GM23248 (cell line): Measurements from ENCODE around the gene CEP57. TPM values are rescaled to one million over a fixed set of nuclear protein-coding genes. Genes with fewer than 3 reads are reported as not detected.
A peak's percentile ranks its signal among the peaks of the same experiment; 100 is the strongest.

ENCODE experiments used
- DNase-seq: peaks from one replicate; pipeline ENCODE4 v3.0.0-alpha.2; 2015
- H2AFZ ChIP-seq: fragments of 200-600 bp; sonication (generic); 2 replicates; pipeline ENCODE4 v1.6.1; 2016; ENCODE audit warnings: antibody characterized with exemption
- H3F3A ChIP-seq: fragments of 200-600 bp; sonication (generic); 2 replicates; pipeline ENCODE4 v1.6.1; 2016; ENCODE audit warnings: mild to moderate bottlenecking, antibody characterized with exemption, mixed run types; ENCODE audit not compliant: insufficient read depth
- H3K27ac ChIP-seq: fragments of 200-600 bp; sonication (generic); 2 replicates; pipeline ENCODE4 v1.5.1; 2016; ENCODE audit warnings: mild to moderate bottlenecking
- H3K27me3 ChIP-seq: fragments of 200-600 bp; sonication (generic); replicated peaks from 2 replicates; pipeline ENCODE4 v1.6.1; 2016; ENCODE audit warnings: mild to moderate bottlenecking; ENCODE audit not compliant: insufficient read depth
- H3K36me3 ChIP-seq: fragments of 200-600 bp; sonication (generic); 2 replicates; pipeline ENCODE4 v1.6.1; 2016; ENCODE audit warnings: low read depth, mild to moderate bottlenecking
- H3K4me1 ChIP-seq: fragments of 200-600 bp; sonication (generic); 2 replicates; pipeline ENCODE4 v1.6.1; 2016; ENCODE audit warnings: mild to moderate bottlenecking; ENCODE audit not compliant: insufficient read depth
- H3K4me2 ChIP-seq: fragments of 200-600 bp; sonication (generic); one replicate; pipeline ENCODE4 v1.6.1; 2016; ENCODE audit warnings: mild to moderate bottlenecking; ENCODE audit not compliant: unreplicated experiment
- H3K4me3 ChIP-seq: fragments of 200-600 bp; sonication (generic); 2 replicates; pipeline ENCODE4 v1.5.1; 2016; ENCODE audit warnings: mild to moderate bottlenecking
- H3K79me2 ChIP-seq: fragments of 200-600 bp; sonication (generic); 2 replicates; pipeline ENCODE4 v1.6.1; 2016; ENCODE audit warnings: mild to moderate bottlenecking; ENCODE audit not compliant: insufficient read depth
- H3K9ac ChIP-seq: fragments of 200-600 bp; sonication (generic); 2 replicates; pipeline ENCODE4 v1.6.1; 2016; ENCODE audit warnings: mild to moderate bottlenecking
- H3K9me2 ChIP-seq: fragments of 200-600 bp; sonication (generic); 2 replicates; pipeline ENCODE4 v1.6.1; 2016; ENCODE audit warnings: mixed run types, mild to moderate bottlenecking, moderate library complexity; ENCODE audit not compliant: insufficient read depth
- H3K9me3 ChIP-seq: fragments of 200-600 bp; sonication (generic); one replicate; pipeline ENCODE4 v1.6.1; 2017; ENCODE audit warnings: low read depth
- H4K20me1 ChIP-seq: fragments of 200-600 bp; sonication (generic); 2 replicates; pipeline ENCODE4 v1.6.0; 2016; ENCODE audit not compliant: insufficient read depth
- EZH2 ChIP-seq: fragments of 200-600 bp; sonication (generic); IDR thresholded peaks from 2 replicates; pipeline ENCODE4 v1.6.1; 2018; ENCODE audit warnings: antibody characterized with exemption, mild to moderate bottlenecking; ENCODE audit not compliant: insufficient read depth, poor library complexity, severe bottlenecking
- EZH2phosphoT487 ChIP-seq: fragments of 200-600 bp; sonication (generic); IDR thresholded peaks from 2 replicates; pipeline ENCODE4 v1.6.1; 2018; ENCODE audit warnings: antibody characterized with exemption, moderate library complexity, mild to moderate bottlenecking, low read depth; ENCODE audit not compliant: insufficient read depth
- WGBS, 2 experiments: methylation state at CpG; one replicate each; pipeline ENCODE4 v1.1.6; 2015 to 2017; ENCODE audit warnings: low lambda C conversion rate in 2 of 2, low coverage in 1 of 2; ENCODE audit errors: missing lambda C conversion rate in 2 of 2; 5-methylcytosine and 5-hydroxymethylcytosine counted together
- in situ Hi-C: fragments of 300-500 bp; cut with MboI; formaldehyde crosslinking; loops from 2 replicates; pipeline ENCODE4 v1.15.0; 2020
- polyA plus RNA-seq: library from polyadenylated mRNA; unstranded; fragments of >200 nt; fragmentation: Nextera tagmentation; extraction: Ambion mirVana; gene quantifications from 2 replicates; pipeline ENCODE4 v1.2.1, GENCODE V29; 2016
- total RNA-seq: library from RNA; depleted of rRNA; stranded (reverse); fragments of >200 nt; shearing (Covaris generic); gene quantifications from 2 replicates; pipeline ENCODE4 v1.2.3, GENCODE V29; 2014

CEP57 gene
- total and polyA plus RNA-seq, 2 experiments from 2014 or later = 36.5 to 41.1 TPM

GRCh38 chr11:95816037-95816436 lies 25.7 kb downstream of the CEP57 start:
- H3K4me2 ChIP-seq = no peak overlapping the region
- no peak for TF ChIP-seq EZH2
- TF ChIP-seq EZH2phosphoT487 = no peak
- no peaks in the 10 kb centered on the region for H3K79me2 ChIP-seq
- H3K4me3 ChIP-seq = no peak overlapping the region
- H3K36me3 ChIP-seq = peaks cover 16% of the 10 kb centered on the region; the same call in 1 of the 2 replicates
- no peak for DNase-seq
- H3K9ac ChIP-seq = no peak overlapping the region
- in situ Hi-C loops = no loop called here
- no peak overlapping the region for H2AFZ ChIP-seq
- no peaks in the 10 kb centered on the region for H4K20me1 ChIP-seq
- H3K27ac ChIP-seq = no peak overlapping the region
- H3F3A ChIP-seq = no peaks in the 10 kb centered on the region
- H3K27me3 ChIP-seq = no peaks in the 10 kb centered on the region
- H3K9me3 ChIP-seq = no peaks in the 10 kb centered on the region
- no peaks in the 10 kb centered on the region for H3K4me1 ChIP-seq
- no peaks in the 10 kb centered on the region for H3K9me2 ChIP-seq
- 96 to 100% methylated on average over 2 of the region's 2 CpGs for WGBS, 2 experiments

- WGBS, 2 experiments = 41 to 46% methylated on average over 2 of the region's 2 CpGs
- in situ Hi-C loops = no loop called here
- H3F3A ChIP-seq = peaks cover 12% of the 10 kb centered on the region
- H3K36me3 ChIP-seq = peaks cover 7% of the 10 kb centered on the region; the same call in 1 of the 2 replicates
- peaks cover 10% of the 10 kb centered on the region; the same call in 1 of the 2 replicates for H3K4me1 ChIP-seq
- no peak overlapping the region for H3K4me2 ChIP-seq
- H3K27ac ChIP-seq = 0 out of 2 replicates have a peak overlapping the region, but pooled peaks have one; percentile 3
- H3K9me3 ChIP-seq = no peaks in the 10 kb centered on the region
- no peak overlapping the region for H3K4me3 ChIP-seq
- H2AFZ ChIP-seq = no peak overlapping the region
- no peaks in the 10 kb centered on the region for H3K9me2 ChIP-seq
- DNase-seq = peak; percentile 70
- TF ChIP-seq EZH2 (no peak), EZH2phosphoT487 (no peak)
- H3K27me3 ChIP-seq = no peaks in the 10 kb centered on the region
- H4K20me1 ChIP-seq = no peaks in the 10 kb centered on the region
- H3K9ac ChIP-seq = no peak overlapping the region
- no peaks in the 10 kb centered on the region for H3K79me2 ChIP-seq
These were observed 31.3 kb downstream of the CEP57 start for GRCh38 chr11:95821640-95822039.

GRCh38 chr11:95827696-95828095 lies 37.4 kb downstream of the CEP57 start:
- no peak for TF ChIP-seq EZH2phosphoT487
- TF ChIP-seq EZH2 = no peak
- WGBS, 2 experiments = 92 to 94% methylated on average over 4 of the region's 4 CpGs
- Histone ChIP-seq H4K20me1 (no peaks in the 10 kb centered on the region), H3K9me3 (no peaks in the 10 kb centered on the region), H3K36me3 (0 out of 2 replicates have a peak, but pooled peaks cover 9% of the 10 kb centered on the region), H3K4me2 (no peak overlapping the region), H3K4me1 (peaks cover 25% of the 10 kb centered on the region), H3K4me3 (no peak overlapping the region), H3K9me2 (no peaks in the 10 kb centered on the region), H2AFZ (no peak overlapping the region), H3K9ac (no peak overlapping the region), H3F3A (peaks cover 29% of the 10 kb centered on the region), H3K27me3 (no peaks in the 10 kb centered on the region), H3K27ac (no peak overlapping the region), H3K79me2 (no peaks in the 10 kb centered on the region)
- in situ Hi-C loops = no loop called here
- DNase-seq = peak; percentile 56

- 69 to 74% methylated on average over 1 of the region's 1 CpG for WGBS, 2 experiments
- no peak overlapping the region for H3K4me2 ChIP-seq
- no peak overlapping the region for H3K9ac ChIP-seq
- no peaks in the 10 kb centered on the region for H3K27me3 ChIP-seq
- H3K4me3 ChIP-seq = no peak overlapping the region
- H3K9me3 ChIP-seq = no peaks in the 10 kb centered on the region
- H3K4me1 ChIP-seq = peaks cover 28% of the 10 kb centered on the region
- in situ Hi-C loops = loop anchor here (10.0 kb wide), 1 partner anchor 585 kb away; no protein-coding TSS in a partner anchor
- H3K36me3 ChIP-seq = peaks cover 21% of the 10 kb centered on the region
- H3K27ac ChIP-seq = no peak overlapping the region
- peak; percentile 62 for DNase-seq
- no peak overlapping the region for H2AFZ ChIP-seq
- no peaks in the 10 kb centered on the region for H4K20me1 ChIP-seq
- peaks cover 40% of the 10 kb centered on the region for H3F3A ChIP-seq
- no peaks in the 10 kb centered on the region for H3K9me2 ChIP-seq
- H3K79me2 ChIP-seq = no peaks in the 10 kb centered on the region
- TF ChIP-seq EZH2phosphoT487 (no peak), EZH2 (no peak)
These were observed 39.4 kb downstream of the CEP57 start for GRCh38 chr11:95829580-95830259.
